WI38 (cell line): ENCODE results near the gene SALL3.

Experiments used
- H3K4me3 ChIP-seq: 2 replicates; pipeline ENCODE4 v1.5.1; 2011; ENCODE audit warnings: low read depth, mild to moderate bottlenecking, control low read depth, low read length
- TF ChIP-seq, protein P1 (sequence below): IDR thresholded peaks from 2 replicates; pipeline ENCODE4 v1.5.1; 2012; ENCODE audit warnings: low read depth, mild to moderate bottlenecking, control low read depth, low read length

Gene SALL3

DNA sequence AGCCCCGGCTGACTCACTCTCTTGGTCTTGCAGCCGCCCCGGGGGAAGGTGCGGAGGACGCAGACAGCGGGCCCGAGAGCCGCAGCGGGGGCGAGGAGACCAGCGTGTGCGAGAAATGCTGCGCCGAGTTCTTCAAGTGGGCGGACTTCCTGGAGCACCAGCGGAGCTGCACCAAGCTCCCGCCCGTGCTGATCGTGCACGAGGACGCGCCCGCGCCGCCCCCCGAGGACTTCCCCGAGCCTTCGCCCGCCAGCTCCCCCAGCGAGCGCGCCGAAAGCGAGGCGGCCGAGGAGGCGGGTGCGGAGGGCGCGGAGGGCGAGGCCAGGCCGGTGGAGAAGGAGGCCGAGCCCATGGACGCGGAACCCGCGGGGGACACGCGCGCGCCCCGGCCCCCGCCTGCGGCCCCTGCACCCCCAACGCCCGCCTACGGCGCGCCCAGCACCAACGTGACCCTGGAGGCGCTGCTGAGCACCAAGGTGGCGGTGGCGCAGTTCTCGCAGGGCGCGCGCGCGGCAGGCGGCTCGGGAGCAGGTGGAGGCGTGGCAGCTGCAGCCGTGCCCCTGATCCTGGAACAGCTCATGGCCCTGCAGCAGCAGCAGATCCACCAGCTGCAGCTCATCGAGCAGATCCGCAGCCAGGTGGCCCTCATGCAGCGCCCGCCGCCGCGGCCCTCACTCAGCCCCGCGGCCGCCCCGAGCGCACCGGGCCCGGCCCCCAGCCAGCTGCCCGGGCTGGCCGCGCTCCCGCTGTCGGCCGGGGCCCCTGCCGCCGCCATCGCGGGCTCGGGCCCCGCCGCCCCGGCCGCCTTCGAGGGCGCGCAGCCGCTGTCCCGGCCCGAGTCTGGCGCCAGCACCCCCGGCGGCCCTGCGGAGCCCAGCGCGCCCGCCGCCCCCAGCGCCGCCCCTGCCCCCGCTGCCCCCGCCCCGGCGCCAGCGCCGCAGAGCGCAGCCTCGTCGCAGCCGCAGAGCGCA lies 12.7 kb downstream of the SALL3 start:
- no peak overlapping the region for H3K4me3 ChIP-seq
- TF ChIP-seq, protein P1, sequence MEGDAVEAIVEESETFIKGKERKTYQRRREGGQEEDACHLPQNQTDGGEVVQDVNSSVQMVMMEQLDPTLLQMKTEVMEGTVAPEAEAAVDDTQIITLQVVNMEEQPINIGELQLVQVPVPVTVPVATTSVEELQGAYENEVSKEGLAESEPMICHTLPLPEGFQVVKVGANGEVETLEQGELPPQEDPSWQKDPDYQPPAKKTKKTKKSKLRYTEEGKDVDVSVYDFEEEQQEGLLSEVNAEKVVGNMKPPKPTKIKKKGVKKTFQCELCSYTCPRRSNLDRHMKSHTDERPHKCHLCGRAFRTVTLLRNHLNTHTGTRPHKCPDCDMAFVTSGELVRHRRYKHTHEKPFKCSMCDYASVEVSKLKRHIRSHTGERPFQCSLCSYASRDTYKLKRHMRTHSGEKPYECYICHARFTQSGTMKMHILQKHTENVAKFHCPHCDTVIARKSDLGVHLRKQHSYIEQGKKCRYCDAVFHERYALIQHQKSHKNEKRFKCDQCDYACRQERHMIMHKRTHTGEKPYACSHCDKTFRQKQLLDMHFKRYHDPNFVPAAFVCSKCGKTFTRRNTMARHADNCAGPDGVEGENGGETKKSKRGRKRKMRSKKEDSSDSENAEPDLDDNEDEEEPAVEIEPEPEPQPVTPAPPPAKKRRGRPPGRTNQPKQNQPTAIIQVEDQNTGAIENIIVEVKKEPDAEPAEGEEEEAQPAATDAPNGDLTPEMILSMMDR, result no peak

DNA sequence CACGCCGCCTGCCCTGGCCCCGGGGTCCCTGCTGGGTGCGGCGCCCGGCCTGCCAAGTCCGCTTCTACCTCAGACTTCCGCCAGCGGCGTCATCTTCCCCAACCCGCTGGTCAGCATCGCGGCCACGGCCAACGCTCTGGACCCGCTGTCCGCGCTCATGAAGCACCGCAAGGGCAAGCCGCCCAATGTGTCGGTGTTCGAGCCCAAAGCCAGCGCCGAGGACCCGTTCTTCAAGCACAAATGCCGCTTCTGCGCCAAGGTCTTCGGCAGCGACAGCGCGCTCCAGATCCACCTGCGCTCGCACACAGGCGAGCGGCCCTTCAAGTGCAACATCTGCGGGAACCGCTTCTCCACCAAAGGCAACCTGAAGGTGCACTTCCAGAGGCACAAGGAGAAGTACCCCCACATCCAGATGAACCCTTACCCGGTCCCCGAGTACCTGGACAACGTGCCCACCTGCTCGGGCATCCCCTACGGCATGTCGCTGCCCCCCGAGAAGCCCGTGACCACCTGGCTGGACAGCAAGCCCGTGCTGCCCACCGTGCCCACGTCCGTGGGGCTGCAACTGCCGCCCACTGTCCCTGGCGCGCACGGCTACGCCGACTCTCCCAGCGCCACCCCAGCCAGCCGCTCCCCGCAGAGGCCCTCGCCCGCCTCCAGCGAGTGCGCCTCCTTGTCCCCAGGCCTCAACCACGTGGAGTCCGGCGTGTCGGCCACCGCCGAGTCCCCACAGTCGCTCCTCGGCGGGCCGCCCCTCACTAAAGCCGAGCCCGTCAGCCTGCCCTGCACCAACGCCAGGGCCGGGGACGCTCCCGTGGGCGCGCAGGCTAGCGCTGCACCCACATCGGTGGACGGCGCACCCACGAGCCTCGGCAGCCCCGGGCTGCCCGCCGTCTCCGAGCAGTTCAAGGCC lies 13.7 kb downstream of the SALL3 start:
- TF ChIP-seq, protein P1, result no peak
- no peak overlapping the region for H3K4me3 ChIP-seq

DNA sequence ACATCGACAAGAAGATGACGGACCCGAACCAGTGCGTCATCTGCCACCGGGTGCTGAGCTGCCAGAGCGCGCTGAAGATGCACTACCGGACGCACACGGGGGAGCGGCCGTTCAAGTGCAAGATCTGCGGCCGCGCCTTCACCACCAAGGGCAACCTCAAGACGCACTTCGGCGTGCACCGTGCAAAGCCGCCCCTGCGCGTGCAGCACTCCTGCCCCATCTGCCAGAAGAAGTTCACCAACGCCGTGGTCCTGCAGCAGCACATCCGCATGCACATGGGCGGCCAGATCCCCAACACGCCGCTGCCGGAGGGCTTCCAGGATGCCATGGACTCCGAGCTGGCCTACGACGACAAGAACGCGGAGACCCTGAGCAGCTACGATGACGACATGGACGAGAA lies 14.4 kb downstream of the SALL3 start:
- TF ChIP-seq, protein P1, result no peak
- H3K4me3 ChIP-seq, result no peak overlapping the region

DNA sequence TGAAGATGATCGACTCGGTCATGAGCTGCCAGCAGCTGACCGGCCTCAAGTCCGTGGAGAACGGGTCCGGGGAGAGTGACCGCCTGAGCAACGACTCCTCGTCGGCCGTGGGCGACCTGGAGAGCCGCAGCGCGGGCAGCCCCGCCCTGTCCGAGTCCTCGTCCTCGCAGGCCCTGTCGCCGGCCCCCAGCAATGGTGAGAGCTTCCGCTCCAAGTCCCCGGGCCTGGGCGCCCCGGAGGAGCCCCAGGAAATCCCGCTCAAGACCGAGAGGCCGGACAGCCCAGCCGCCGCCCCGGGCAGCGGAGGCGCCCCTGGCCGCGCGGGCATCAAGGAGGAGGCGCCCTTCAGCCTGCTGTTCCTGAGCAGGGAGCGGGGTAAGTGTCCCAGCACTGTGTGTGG lies 14.9 kb downstream of the SALL3 start:
- H3K4me3 ChIP-seq, result no peak overlapping the region
- TF ChIP-seq, protein P1, result no peak

DNA sequence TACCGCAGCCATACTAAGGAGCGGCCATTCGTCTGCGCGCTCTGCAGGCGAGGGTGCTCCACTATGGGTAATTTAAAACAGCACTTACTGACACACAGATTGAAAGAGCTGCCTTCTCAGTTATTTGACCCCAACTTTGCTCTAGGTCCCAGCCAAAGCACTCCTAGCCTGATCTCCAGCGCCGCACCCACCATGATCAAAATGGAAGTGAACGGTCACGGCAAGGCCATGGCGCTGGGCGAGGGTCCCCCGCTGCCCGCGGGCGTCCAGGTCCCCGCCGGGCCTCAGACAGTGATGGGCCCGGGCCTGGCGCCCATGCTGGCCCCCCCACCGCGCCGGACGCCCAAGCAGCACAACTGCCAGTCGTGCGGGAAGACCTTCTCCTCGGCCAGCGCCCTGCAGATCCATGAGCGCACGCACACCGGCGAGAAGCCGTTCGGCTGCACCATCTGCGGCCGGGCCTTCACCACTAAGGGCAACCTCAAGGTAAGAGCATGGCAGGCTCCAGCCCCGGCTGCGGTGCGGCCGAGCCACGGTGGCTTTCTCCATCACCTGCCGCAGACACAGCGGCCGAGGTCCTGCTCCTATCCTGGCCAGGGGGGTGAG lies 15.5 kb downstream of the SALL3 start:
- no peak overlapping the region for H3K4me3 ChIP-seq
- TF ChIP-seq, protein P1, result no peak

DNA sequence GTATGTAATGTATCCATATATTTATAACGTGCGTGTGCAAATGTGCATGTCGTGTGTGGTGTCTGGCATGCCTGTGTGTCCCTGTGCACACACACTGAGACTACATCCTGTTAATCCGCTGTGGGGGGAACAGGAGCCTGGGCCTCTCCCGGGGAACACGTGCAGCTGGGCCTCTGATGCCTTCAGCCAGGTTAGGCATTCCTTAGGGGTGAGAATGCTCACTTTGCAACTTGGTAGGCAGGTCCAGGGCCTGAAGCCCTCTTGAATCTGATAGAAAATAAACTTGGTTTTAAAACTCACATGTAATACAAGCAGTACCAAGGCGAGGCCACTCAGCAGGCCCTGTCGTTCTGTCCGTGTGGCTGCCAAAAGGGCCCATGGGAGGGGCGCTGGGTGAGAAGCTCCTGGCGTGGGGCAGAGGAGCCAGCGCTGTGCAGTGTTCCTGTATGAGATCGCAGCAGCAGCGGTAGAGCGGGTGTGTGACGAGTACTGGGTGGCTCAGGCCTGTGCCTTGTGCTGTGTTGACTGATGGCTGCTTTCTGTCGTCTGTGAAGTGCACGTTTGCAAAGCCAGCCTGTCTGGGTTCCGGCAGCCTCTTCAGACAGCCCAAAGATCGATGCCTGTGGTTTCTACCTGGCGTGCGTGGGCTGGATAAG lies 16.2 kb downstream of the SALL3 start:
- TF ChIP-seq, protein P1, result no peak
- no peak overlapping the region for H3K4me3 ChIP-seq
